Measurements from ENCODE around the gene PURB. TPM values are rescaled to one million over a fixed set of nuclear protein-coding genes. Genes with fewer than 3 reads are reported as not detected.

Gene PURB
- total RNA-seq, 1 donor from 2014 or later = 26.0 TPM

DNA sequence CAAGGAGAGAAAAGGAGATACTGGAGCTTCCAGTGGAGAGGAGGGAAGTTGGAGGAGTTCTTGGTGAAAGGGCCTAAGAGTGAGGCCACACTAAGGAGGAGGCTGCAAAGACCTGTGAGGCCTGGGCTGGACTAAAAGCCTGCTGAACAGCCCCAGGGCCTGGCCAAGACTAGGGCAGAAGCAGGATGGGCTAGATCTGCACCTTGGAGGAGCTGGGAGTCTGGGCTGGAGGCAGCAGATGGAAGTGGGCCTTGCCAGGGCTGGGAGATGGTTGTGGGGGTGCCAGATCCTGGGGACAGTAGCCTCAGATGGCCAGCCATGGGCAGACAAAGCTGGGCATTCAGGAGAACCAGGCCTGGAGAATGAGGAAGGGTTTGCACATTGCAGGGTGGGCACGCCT lies 6.5 kb upstream of the PURB start:
- intact Hi-C loops (cut with DNase I) = no loop called here
- no peak for TF ChIP-seq CTCF (IDR thresholded peaks at IDR 0.05)
- H3K36me3 ChIP-seq = no peaks in the 10 kb centered on the region
- no peaks in the 10 kb centered on the region for H3K4me1 ChIP-seq
- no peaks in the 10 kb centered on the region for H3K9me3 ChIP-seq
- H3K4me3 ChIP-seq = no peak overlapping the region
- ATAC-seq (no peak), DNase-seq (no peak)
- H3K27me3 ChIP-seq = no peaks in the 10 kb centered on the region
- no peak overlapping the region for H3K27ac ChIP-seq

GRCh38 chr7:44891372-44891771 lies 6.0 kb upstream of the PURB start:
- intact Hi-C loops (cut with DNase I) = no loop called here
- no peaks in the 10 kb centered on the region for H3K4me1 ChIP-seq
- ATAC-seq = no peak

DNA sequence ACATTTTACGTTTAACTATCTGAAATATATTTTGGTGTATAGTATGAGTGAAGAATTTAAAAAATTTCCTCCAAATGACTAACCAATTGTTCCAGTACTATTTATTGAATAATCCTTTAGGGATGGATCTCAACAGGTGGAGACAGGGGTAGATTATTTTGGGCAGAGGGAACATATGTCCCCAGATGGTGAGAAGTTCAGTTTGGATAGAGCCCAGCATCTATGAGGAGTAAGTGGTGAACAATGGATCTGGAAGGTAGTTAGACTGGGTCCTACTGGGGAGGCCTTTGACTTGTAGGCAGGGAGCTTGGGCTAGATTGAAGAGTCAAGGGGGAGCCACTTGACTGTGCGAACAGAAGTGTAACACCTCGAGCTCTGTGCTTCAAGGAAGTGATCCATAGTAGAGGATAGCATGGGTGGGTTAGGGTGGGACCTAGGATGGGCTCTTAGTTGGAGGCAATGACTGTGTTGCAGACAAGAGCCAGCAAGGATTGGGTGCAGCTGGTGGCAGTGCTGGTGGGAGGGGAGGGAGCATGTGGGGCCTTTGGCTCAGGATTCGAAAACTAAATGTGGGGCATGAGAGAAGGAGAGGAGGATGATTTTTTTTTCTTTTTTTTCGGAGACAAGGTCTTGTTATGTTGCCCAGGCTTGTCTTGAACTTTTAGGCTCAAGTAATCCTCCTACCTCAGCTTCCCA lies 3.9 kb upstream of the PURB start:
- no peak for ATAC-seq

More at GRCh38 chr7:44891372-44891771, 6.0 kb upstream of the PURB start:
- Histone ChIP-seq H3K9me3 (no peaks in the 10 kb centered on the region), H3K4me3 (no peak overlapping the region), H3K36me3 (no peaks in the 10 kb centered on the region), H3K27me3 (no peaks in the 10 kb centered on the region), H3K27ac (no peak overlapping the region)
- DNase-seq = no peak
- TF ChIP-seq CTCF (IDR thresholded peaks at IDR 0.05) = no peak

DNA sequence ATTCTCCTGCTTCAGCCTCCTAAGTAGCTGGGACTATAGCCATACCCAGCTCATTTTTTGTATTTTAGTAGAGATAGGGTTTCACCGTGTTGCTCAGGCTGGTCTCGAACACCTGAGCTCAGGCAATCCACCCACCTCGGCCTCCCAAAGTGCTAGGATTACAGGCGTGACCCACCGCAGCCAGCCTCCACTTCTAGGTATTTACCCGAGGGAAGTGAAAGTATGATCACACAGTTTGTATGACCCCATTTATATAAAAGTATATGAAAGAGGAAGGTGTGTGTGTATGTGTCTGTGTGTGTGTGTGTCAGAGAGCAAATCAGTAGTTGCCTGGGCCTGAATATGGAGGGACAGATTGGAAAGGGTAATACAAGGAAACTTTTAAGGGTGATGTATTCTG lies 2.0 kb upstream of the PURB start:
- H3K36me3 ChIP-seq = peaks cover 7% of the 10 kb centered on the region
- no peak for DNase-seq
- peaks cover 26% of the 10 kb centered on the region for H3K4me1 ChIP-seq
- no peaks in the 10 kb centered on the region for H3K9me3 ChIP-seq
- intact Hi-C loops (cut with DNase I) = no loop called here
- TF ChIP-seq CTCF (IDR thresholded peaks at IDR 0.05) = no peak
- H3K27ac ChIP-seq = no peak overlapping the region
- no peaks in the 10 kb centered on the region for H3K27me3 ChIP-seq
- ATAC-seq = no peak
- H3K4me3 ChIP-seq = no peak overlapping the region

More for the DNA sequence above, 3.9 kb upstream of the PURB start:
- Histone ChIP-seq H3K27ac (no peak overlapping the region), H3K4me3 (no peak overlapping the region), H3K27me3 (no peaks in the 10 kb centered on the region), H3K9me3 (no peaks in the 10 kb centered on the region), H3K36me3 (no peaks in the 10 kb centered on the region), H3K4me1 (peaks cover 6% of the 10 kb centered on the region)
- no peak for TF ChIP-seq CTCF (IDR thresholded peaks at IDR 0.05)
- intact Hi-C loops (cut with DNase I) = no loop called here
- no peak for DNase-seq

DNA sequence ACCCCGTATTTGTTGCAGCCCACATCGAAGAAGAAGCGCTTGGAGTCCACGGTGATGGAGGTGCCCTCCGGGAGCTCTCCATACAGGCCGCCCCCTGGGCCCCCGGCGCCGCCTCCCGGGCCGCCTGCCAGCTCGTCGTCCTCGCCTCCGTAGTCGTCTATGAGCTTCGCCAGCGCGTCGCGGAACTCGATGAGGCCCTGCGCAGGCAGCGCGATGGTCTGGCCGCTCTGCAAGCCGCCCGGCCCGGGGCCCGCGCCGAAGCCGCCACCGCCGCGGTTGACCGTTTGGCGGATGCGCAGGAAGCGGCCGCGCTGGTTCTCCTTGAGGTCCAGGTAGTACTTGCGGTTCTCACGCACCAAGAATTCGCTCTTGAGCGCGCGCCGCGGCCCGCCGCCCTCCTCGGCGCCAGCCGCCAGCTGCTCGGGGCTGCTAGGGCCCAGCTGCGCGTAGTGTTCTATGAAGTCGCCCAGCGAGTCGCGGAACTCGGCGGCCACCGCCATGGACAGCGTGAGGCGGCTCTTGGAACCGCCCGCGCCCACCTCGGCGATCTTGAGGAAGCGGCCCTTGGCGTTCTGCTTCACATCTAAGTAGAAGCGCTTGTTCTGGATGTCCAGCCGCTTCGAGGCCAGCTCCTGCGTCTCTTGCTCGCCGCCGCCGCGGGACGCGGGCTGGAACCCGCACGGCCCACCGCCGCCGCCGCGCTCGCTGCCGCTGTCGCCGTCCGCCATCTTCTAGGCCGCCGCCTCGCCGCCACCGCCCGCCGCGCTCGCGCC lies 523 bp downstream of the PURB start:
- Histone ChIP-seq H3K36me3 (peaks cover 9% of the 10 kb centered on the region), H3K4me1 (peaks cover 51% of the 10 kb centered on the region), H3K9me3 (no peaks in the 10 kb centered on the region), H3K27me3 (no peaks in the 10 kb centered on the region), H3K27ac (peak overlapping the region; percentile 97), H3K4me3 (peak overlapping the region; percentile 94)
- no peak for TF ChIP-seq CTCF (IDR thresholded peaks at IDR 0.05)
- DNase-seq (peak; percentile 85), ATAC-seq (peak; percentile 49)
- intact Hi-C loops (cut with DNase I) = no loop called here
